Small intestine (tissue), 7 donors: ENCODE measurements around the gene GPATCH8. TPM values are rescaled to one million over a fixed set of nuclear protein-coding genes. Genes with fewer than 3 reads are reported as not detected.
A peak's percentile ranks its signal among the peaks of the same experiment; 100 is the strongest.
"Not testable (repeated sequence)": the region's sequence is repeated elsewhere in the genome, so short reads cannot be mapped to it uniquely, and the experiment has no call there.

Experiments used
- DNase-seq, 2 donors: peaks; one replicate each; pipeline versions ENCODE4 v3.0.0 to v3.0.0-alpha.2; 2013
- FAIRE-seq: peaks from 2 replicates; lab custom pipeline; 2012; peaks lifted over from hg19 to GRCh38; lab: Jason Lieb, UNC
- H3K27ac ChIP-seq, 3 donors: one replicate each; pipeline ENCODE4 v1.5.1; 2013; ENCODE audit warnings: low read length in 2 of 3, mild to moderate bottlenecking in 2 of 3, control low read depth in 1 of 3, inconsistent platforms in 1 of 3, low read depth in 1 of 3, moderate library complexity in 1 of 3
- H3K27me3 ChIP-seq, 3 donors: one replicate each; pipeline ENCODE4 v1.6.1; 2013; ENCODE audit warnings: low read length in 3 of 3, inconsistent platforms in 1 of 3; ENCODE audit not compliant: control insufficient read depth in 3 of 3, insufficient read depth in 3 of 3
- H3K36me3 ChIP-seq, 3 donors: one replicate each; pipeline ENCODE4 v1.6.1; 2013; ENCODE audit warnings: low read length in 3 of 3, inconsistent platforms in 1 of 3, low read depth in 1 of 3, mild to moderate bottlenecking in 1 of 3, moderate library complexity in 1 of 3; ENCODE audit not compliant: control insufficient read depth in 3 of 3, insufficient read depth in 2 of 3
- H3K4me1 ChIP-seq, 3 donors: one replicate each; pipeline ENCODE4 v1.6.1; 2013; ENCODE audit warnings: low read length in 2 of 3, inconsistent platforms in 1 of 3, low read depth in 1 of 3, mild to moderate bottlenecking in 1 of 3, moderate library complexity in 1 of 3; ENCODE audit not compliant: control insufficient read depth in 3 of 3, insufficient read depth in 2 of 3
- H3K4me3 ChIP-seq, 3 donors: one replicate each; pipeline ENCODE4 v1.5.1; 2013; ENCODE audit warnings: low read length in 3 of 3, control low read depth in 1 of 3, inconsistent platforms in 1 of 3, low read depth in 1 of 3, mild to moderate bottlenecking in 1 of 3, moderate library complexity in 1 of 3
- H3K9me3 ChIP-seq, 2 donors: one replicate each; pipeline ENCODE4 v1.6.1; 2013; ENCODE audit warnings: low read depth in 1 of 2, low read length in 1 of 2; ENCODE audit not compliant: control insufficient read depth in 2 of 2, insufficient read depth in 1 of 2
- WGBS, 3 donors: extraction: QIAGEN DNeasy Blood & Tissue Kit; methylation state at CpG; one replicate each; pipeline ENCODE4 v1.1.7; 2013; 5-methylcytosine and 5-hydroxymethylcytosine counted together
- polyA plus RNA-seq, 4 donors: library from polyadenylated mRNA; stranded (reverse) in 3 of 4; unstranded in 1 of 4; fragments of 200-250 nt in 3 of 4; fragments of 120-200 nt in 1 of 4; gene quantifications; one replicate each; pipeline versions ENCODE4 v1.2.1 to v1.2.3, GENCODE V29; 2013
- donor health status: healthy with polysubstance abuse.
- donor health status: control.
- donor health status: control.
- donor health status: Bipolar disorder and iron deficiency.
- donor health status: healthy.

The GPATCH8 gene
- polyA plus RNA-seq, 4 donors, result 7.3 to 29.6 (median 10.7) TPM

DNA sequence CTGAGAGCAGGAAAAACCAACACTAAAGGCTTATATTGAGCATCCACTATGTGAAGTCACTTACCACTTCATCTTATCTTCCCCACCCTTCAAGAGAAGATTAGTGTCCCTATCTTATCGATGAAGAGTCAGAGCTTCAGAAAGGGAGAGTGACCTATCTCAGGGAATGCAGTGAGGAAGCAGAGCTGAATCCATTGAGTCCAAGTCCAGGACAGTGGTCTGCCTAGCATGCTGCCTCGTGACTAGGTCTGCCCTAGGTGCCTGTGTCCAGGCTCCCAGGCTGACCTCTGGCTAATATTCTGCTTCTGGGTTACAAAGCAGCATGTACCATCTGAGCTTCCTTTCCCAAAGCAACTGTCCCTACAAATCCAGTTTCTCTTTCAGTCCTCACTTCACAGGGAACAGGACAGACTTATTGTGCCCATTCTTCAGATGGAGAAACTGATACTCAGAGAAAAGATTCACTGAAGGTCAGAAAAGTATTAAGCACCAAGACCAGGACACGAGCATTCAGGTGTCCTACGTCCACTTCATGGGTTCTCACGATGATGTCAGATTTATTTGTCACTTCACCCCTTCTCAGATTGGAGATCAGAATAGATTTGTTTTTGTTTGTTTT is 40.8 kb upstream of the GPATCH8 start:
- FAIRE-seq, result no peak
- H3K4me3 ChIP-seq, result no peak overlapping the region
- WGBS, 3 donors, result 50 to 71% (median 56%) methylated on average over 5 of the region's 5 CpGs
- peak overlapping the region in 1 of 3 donors; percentile 64 for H3K27ac ChIP-seq
- peaks cover 0 to 30% (median 0%) of the 10 kb centered on the region in 3 donors for H3K4me1 ChIP-seq
- peaks cover 0 to 3% of the 10 kb centered on the region in 2 donors for H3K9me3 ChIP-seq
- no peaks in the 10 kb centered on the region for H3K36me3 ChIP-seq
- H3K27me3 ChIP-seq, result peaks cover 0 to 15% (median 0%) of the 10 kb centered on the region in 3 donors
- no peak for DNase-seq

GRCh38 chr17:44543213-44543904 is 40.2 kb upstream of the GPATCH8 start:
- no peak overlapping the region for H3K4me3 ChIP-seq
- FAIRE-seq (no peak), DNase-seq (peak in 1 of 2 donors; percentile 54)
- H3K27me3 ChIP-seq, result peaks cover 0 to 15% (median 0%) of the 10 kb centered on the region in 3 donors
- H3K9me3 ChIP-seq, result peaks cover 0 to 3% of the 10 kb centered on the region in 2 donors
- peaks cover 0 to 25% (median 0%) of the 10 kb centered on the region in 3 donors for H3K4me1 ChIP-seq
- WGBS, 3 donors, result 38 to 46% (median 41%) methylated on average over 5 of the region's 5 CpGs
- H3K36me3 ChIP-seq, result no peaks in the 10 kb centered on the region
- H3K27ac ChIP-seq, result peak overlapping the region in 1 of 3 donors; percentile 64

- H3K27me3 ChIP-seq, result peaks cover 0 to 15% (median 0%) of the 10 kb centered on the region in 3 donors
- 60 to 72% (median 60%) methylated on average over 8 of the region's 8 CpGs for WGBS, 3 donors
- FAIRE-seq, result no peak
Measured at GRCh38 chr17:44541884-44542581, 38.8 kb upstream of the GPATCH8 start.

DNA sequence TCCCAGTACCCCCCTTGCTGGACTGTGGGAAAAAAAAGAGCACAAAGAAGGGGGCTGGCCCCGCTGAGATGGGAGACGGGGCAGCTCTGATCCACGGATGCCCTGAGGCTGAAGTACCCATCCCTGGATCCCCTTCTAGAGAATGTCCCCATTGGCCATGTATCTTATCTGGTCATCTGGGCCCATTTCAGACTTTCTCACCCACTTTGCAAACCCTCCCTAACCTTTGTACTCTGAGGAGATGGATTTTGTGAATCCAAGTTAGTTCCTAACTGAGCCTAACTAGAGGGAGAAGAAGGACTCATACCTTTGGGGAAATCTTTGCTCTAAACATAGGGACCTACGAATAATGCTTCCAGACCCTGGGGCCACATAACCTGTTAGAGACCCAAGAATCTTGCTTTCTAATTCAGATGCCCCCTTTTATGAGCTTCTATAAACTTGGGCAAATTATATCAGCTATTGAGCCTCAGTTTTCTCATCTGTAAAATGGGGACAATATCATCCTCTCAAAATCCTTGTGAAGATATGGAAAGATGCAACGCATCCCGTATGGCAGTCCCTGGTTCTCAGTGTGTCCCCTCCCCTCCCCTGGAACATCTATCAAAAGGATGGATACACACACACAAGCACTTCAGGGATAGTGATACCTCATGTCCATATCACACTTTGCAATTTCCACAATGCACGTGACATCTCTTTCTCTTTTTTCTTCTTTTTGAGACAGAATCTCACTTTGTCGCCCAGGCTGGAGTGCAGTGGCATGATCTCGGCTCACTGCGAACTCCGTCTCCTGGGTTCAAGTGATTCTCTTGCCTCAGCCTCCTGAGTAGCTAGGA is 37.3 kb upstream of the GPATCH8 start:
- Histone ChIP-seq H3K36me3 (no peaks in the 10 kb centered on the region), H3K9me3 (no peaks in the 10 kb centered on the region), H3K27me3 (peaks cover 0 to 15% (median 0%) of the 10 kb centered on the region in 3 donors), H3K27ac (no peak overlapping the region), H3K4me3 (no peak overlapping the region), H3K4me1 (peaks cover 0 to 22% (median 0%) of the 10 kb centered on the region in 3 donors)
- FAIRE-seq, result no peak
- WGBS, 3 donors, result 83 to 91% (median 85%) methylated on average over 11 of the region's 11 CpGs
- DNase-seq, result no peak

More at GRCh38 chr17:44541884-44542581, 38.8 kb upstream of the GPATCH8 start:
- peaks cover 0 to 3% of the 10 kb centered on the region in 2 donors for H3K9me3 ChIP-seq
- peaks cover 0 to 17% (median 0%) of the 10 kb centered on the region in 3 donors for H3K4me1 ChIP-seq
- no peaks in the 10 kb centered on the region for H3K36me3 ChIP-seq
- no peak overlapping the region for H3K4me3 ChIP-seq
- no peak overlapping the region for H3K27ac ChIP-seq
- DNase-seq, result no peak

- FAIRE-seq (no peak), DNase-seq (no peak)
- Histone ChIP-seq H3K27me3 (peaks cover 0 to 15% (median 0%) of the 10 kb centered on the region in 3 donors), H3K9me3 (no peaks in the 10 kb centered on the region), H3K4me3 (no peak overlapping the region), H3K27ac (no peak overlapping the region), H3K4me1 (peaks cover 0 to 22% (median 0%) of the 10 kb centered on the region in 3 donors), H3K36me3 (no peaks in the 10 kb centered on the region)
- 36 to 53% (median 38%) methylated on average over 12 to 15 of the region's 15 CpGs for WGBS, 3 donors
Measured at GRCh38 chr17:44539673-44540072, 36.5 kb upstream of the GPATCH8 start.

DNA sequence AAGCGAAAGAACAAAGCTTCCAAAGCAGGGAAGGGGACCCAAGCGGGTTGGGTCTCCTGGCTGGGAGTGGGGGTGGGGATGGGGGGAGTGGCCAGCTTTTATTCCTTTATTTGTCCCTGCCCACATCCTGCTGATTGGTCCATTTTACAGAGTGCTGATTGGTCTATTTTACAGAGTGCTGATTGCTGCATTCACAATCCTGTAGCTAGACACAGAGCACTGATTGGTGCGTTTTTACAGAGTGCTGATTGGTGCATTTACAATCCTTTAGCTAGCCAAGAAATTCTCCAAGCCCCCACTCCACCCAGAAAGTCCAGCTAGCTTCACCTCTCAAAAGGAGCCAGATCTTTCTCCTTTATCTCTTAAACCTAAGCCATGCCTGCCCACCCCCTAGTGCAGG is 34.7 kb upstream of the GPATCH8 start:
- not testable (repeated sequence) for H3K36me3 ChIP-seq, H3K4me3 ChIP-seq, DNase-seq, H3K9me3 ChIP-seq, H3K27ac ChIP-seq, FAIRE-seq
- 83 to 97% (median 91%) methylated on average over 3 of the region's 3 CpGs for WGBS, 3 donors
- H3K4me1 ChIP-seq, result peaks cover 0 to 15% (median 0%) of the 10 kb centered on the region in 3 donors
- H3K27me3 ChIP-seq, result peaks cover 0 to 15% (median 0%) of the 10 kb centered on the region in 3 donors

- Histone ChIP-seq H3K4me3 (no peak overlapping the region), H3K9me3 (no peaks in the 10 kb centered on the region), H3K4me1 (peaks cover 0 to 10% (median 0%) of the 10 kb centered on the region in 3 donors), H3K27me3 (peaks cover 0 to 12% (median 0%) of the 10 kb centered on the region in 3 donors), H3K27ac (peak overlapping the region in 1 of 3 donors; percentile 50), H3K36me3 (no peaks in the 10 kb centered on the region)
- WGBS, 3 donors, result 66 to 78% (median 77%) methylated on average over 12 of the region's 12 CpGs
- FAIRE-seq (no peak), DNase-seq (no peak)
Measured at GRCh38 chr17:44536090-44536953, 33.1 kb upstream of the GPATCH8 start.
